Tibial nerve (tissue), 4 donors: ENCODE data around the gene WDR77. TPM values are rescaled to one million over a fixed set of nuclear protein-coding genes. Genes with fewer than 3 reads are reported as not detected.
A peak's percentile ranks its signal among the peaks of the same experiment; 100 is the strongest.

Experiments
- DNase-seq, 2 donors: peaks; one replicate each; pipeline ENCODE4 v3.0.0-alpha.2; 2019; ENCODE audit warnings: low spot score in 2 of 2
- H3K27ac ChIP-seq, 4 donors: fragments of 200-600 bp; sonication (generic) in 3 of 4; one replicate each; pipeline ENCODE4 v1.5.1; 2017 to 2019; ENCODE audit warnings: mild to moderate bottlenecking in 1 of 4
- H3K27me3 ChIP-seq, 2 donors: fragments of 200-600 bp; sonication (generic) in 1 of 2; one replicate each; pipeline versions ENCODE4 v1.5.1 to v1.6.0; 2017 to 2019
- H3K36me3 ChIP-seq, 3 donors: fragments of 200-600 bp; sonication (generic); one replicate each; pipeline ENCODE4 v1.5.1; 2018 to 2019
- H3K4me1 ChIP-seq, 4 donors: fragments of 200-600 bp; sonication (generic) in 3 of 4; one replicate each; pipeline ENCODE4 v1.5.1; 2017 to 2019
- H3K4me3 ChIP-seq, 4 donors: fragments of 200-600 bp; sonication (generic) in 3 of 4; one replicate each; pipeline ENCODE4 v1.5.1; 2017 to 2019; ENCODE audit warnings: mild to moderate bottlenecking in 1 of 4, moderate library complexity in 1 of 4
- H3K9me3 ChIP-seq, 4 donors: fragments of 200-600 bp; sonication (generic) in 3 of 4; one replicate each; pipeline ENCODE4 v1.5.1; 2017 to 2019
- EP300 ChIP-seq, 2 donors: sonication (generic); formaldehyde crosslinking; IDR thresholded peaks; one replicate each; pipeline ENCODE4 v1.6.1; 2017; ENCODE audit warnings: antibody characterized with exemption in 2 of 2, mild to moderate bottlenecking in 1 of 2
- POLR2A ChIP-seq, 2 donors: fragments of 450-650 bp; IDR thresholded peaks; one replicate each; pipeline ENCODE4 v1.6.1; 2017; ENCODE audit warnings: antibody characterized with exemption in 2 of 2, mild to moderate bottlenecking in 2 of 2, moderate library complexity in 2 of 2
- WGBS, 2 donors: methylation state at CpG; one replicate each; pipeline ENCODE4 v1.1.5; 2018; 5-methylcytosine and 5-hydroxymethylcytosine counted together
- total RNA-seq, 4 donors: library from RNA; depleted of rRNA; stranded (reverse); fragments of >200 nt; gene quantifications; one replicate each; pipeline ENCODE4 v1.1.0, GENCODE V29; 2016
- TF ChIP-seq, protein P1 (sequence below), 5 experiments: fragments of 200-600 bp in 3 of 5; fragments of 450-650 bp in 2 of 5; sonication (generic) in 3 of 5; IDR thresholded peaks; one replicate each; pipeline ENCODE4 v1.5.1; 2016 to 2019; ENCODE audit warnings: antibody characterized with exemption in 5 of 5, mild to moderate bottlenecking in 3 of 5, moderate library complexity in 2 of 5

The WDR77 gene
- total RNA-seq, 4 donors from 2014 or later: 20.8 to 38.1 (median 30.4) TPM

DNA sequence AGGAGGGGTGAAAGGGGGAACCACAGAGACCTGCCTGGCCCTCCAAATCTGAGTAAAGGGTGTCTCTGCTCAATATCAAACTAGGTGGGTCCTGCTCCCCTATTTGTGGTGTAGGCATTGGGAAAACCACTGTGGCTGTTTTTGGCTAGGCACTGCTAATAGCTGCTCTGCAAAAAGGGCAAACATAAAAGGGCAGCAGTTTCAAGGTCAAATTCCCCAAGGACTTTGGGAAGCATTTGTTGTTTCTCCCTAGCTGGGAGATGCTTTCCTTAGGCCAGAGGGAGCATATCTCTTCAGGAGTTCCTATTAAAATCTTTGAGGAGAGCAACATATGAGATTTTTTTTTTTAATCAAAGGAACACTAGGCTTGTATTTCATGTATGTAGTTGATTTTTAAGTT, 27.2 kb upstream of the WDR77 start:
- H3K4me1 ChIP-seq: peaks cover 0 to 14% (median 7%) of the 10 kb centered on the region in 4 donors
- no peak for DNase-seq
- peak overlapping the region in 3 of 4 donors; percentile 43 to 71 (median 57) for H3K27ac ChIP-seq
- H3K4me3 ChIP-seq: peak overlapping the region in 1 of 4 donors; percentile 34
- no peaks in the 10 kb centered on the region for H3K27me3 ChIP-seq
- H3K9me3 ChIP-seq: no peaks in the 10 kb centered on the region
- TF ChIP-seq EP300 (IDR thresholded peaks at IDR 0.05): no peak
- TF ChIP-seq, protein P1, sequence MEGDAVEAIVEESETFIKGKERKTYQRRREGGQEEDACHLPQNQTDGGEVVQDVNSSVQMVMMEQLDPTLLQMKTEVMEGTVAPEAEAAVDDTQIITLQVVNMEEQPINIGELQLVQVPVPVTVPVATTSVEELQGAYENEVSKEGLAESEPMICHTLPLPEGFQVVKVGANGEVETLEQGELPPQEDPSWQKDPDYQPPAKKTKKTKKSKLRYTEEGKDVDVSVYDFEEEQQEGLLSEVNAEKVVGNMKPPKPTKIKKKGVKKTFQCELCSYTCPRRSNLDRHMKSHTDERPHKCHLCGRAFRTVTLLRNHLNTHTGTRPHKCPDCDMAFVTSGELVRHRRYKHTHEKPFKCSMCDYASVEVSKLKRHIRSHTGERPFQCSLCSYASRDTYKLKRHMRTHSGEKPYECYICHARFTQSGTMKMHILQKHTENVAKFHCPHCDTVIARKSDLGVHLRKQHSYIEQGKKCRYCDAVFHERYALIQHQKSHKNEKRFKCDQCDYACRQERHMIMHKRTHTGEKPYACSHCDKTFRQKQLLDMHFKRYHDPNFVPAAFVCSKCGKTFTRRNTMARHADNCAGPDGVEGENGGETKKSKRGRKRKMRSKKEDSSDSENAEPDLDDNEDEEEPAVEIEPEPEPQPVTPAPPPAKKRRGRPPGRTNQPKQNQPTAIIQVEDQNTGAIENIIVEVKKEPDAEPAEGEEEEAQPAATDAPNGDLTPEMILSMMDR (IDR thresholded peaks at IDR 0.05): no peak
- TF ChIP-seq POLR2A (IDR thresholded peaks at IDR 0.05): no peak
- H3K36me3 ChIP-seq: peaks cover 0 to 30% (median 0%) of the 10 kb centered on the region in 3 donors

DNA sequence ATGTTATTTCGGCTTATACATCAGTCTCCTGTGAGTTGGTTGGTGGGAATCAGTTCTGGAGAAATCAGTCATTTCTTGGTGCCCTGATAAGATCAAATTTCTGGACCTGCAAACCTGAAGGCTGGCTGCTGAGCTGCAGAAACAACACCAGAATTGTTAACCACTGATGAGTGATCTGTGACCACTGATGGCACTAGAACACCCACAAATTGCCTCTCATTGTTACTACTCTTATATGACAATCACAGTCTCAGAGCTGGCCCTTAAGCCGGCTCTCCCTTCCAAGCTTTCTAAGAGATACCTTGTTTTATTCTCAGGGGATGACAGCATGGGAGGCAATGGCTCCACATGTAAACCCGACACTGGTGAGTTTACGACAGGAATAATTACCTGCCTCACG, 26.6 kb upstream of the WDR77 start:
- TF ChIP-seq, protein P1 (IDR thresholded peaks at IDR 0.05): no peak
- TF ChIP-seq EP300 (IDR thresholded peaks at IDR 0.05): no peak
- no peak for TF ChIP-seq POLR2A (IDR thresholded peaks at IDR 0.05)
- no peak for DNase-seq
- peak overlapping the region in 1 of 4 donors; percentile 34 for H3K4me3 ChIP-seq
- H3K27me3 ChIP-seq: no peaks in the 10 kb centered on the region
- no peaks in the 10 kb centered on the region for H3K9me3 ChIP-seq
- H3K36me3 ChIP-seq: peaks cover 0 to 35% (median 0%) of the 10 kb centered on the region in 3 donors
- H3K4me1 ChIP-seq: peaks cover 0 to 14% (median 7%) of the 10 kb centered on the region in 4 donors
- WGBS, 2 donors: 72 to 82% methylated on average over 5 of the region's 5 CpGs
- H3K27ac ChIP-seq: peak overlapping the region in 3 of 4 donors; percentile 57 to 71 (median 64)

DNA sequence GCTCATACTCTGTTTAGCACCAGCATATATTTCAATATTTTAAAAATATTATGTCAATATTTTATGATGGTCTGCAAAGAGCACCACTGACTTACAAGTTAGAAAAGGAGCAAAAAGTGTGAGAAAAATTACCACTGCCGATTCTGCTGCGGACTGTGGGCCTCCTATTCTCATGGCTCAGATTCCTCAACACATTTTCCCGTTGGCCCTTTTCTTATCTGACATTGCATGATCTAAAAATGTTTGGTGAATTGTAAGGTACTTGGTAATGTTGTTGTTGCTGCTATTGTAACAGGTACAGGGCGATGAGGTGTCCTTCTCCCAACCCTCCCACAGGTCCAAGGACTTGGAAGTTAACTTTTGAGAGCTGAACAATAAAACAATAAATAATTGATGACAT, 25.5 kb upstream of the WDR77 start:
- Histone ChIP-seq H3K4me3 (peak overlapping the region in 3 of 4 donors; percentile 16 to 34 (median 16)), H3K36me3 (peaks cover 0 to 47% (median 0%) of the 10 kb centered on the region in 3 donors), H3K27me3 (no peaks in the 10 kb centered on the region), H3K27ac (peak overlapping the region in 3 of 4 donors; percentile 63 to 71 (median 64)), H3K4me1 (peaks cover 0 to 14% (median 7%) of the 10 kb centered on the region in 4 donors), H3K9me3 (no peaks in the 10 kb centered on the region)
- TF ChIP-seq EP300 (IDR thresholded peaks at IDR 0.05) (no peak), POLR2A (IDR thresholded peaks at IDR 0.05) (no peak)
- TF ChIP-seq, protein P1 (IDR thresholded peaks at IDR 0.05): no peak
- DNase-seq: no peak
- WGBS, 2 donors: 55 to 64% methylated on average over 4 of the region's 4 CpGs

DNA sequence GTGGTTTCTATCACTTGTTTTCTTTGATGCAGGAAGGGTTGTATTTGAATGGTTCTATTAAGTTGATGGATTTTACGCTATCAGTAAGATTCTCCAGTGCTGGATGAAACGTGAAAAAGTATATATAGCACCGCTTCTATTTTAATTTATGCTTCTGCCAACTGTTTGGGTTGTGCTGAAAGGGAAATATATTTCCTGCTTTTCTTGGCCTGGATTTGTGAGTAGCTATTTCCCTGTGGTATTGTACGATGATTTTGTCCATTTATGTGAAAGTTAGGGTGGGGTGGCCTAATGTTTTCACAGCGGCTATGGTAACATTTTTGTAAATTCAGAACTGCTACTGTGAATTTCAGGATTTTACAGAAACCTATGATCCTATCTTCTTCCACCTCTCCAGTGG, 25.1 kb upstream of the WDR77 start:
- Histone ChIP-seq H3K27ac (peak overlapping the region; percentile 15 to 71 (median 64)), H3K9me3 (no peaks in the 10 kb centered on the region), H3K27me3 (no peaks in the 10 kb centered on the region), H3K4me1 (peaks cover 0 to 14% (median 7%) of the 10 kb centered on the region in 4 donors), H3K36me3 (peaks cover 0 to 51% (median 0%) of the 10 kb centered on the region in 3 donors), H3K4me3 (peak overlapping the region; percentile 12 to 34 (median 16))
- TF ChIP-seq, protein P1 (IDR thresholded peaks at IDR 0.05): no peak
- TF ChIP-seq EP300 (IDR thresholded peaks at IDR 0.05): no peak
- no peak for TF ChIP-seq POLR2A (IDR thresholded peaks at IDR 0.05)
- no peak for DNase-seq
- WGBS, 2 donors: 37 to 52% methylated on average over 5 of the region's 5 CpGs

DNA sequence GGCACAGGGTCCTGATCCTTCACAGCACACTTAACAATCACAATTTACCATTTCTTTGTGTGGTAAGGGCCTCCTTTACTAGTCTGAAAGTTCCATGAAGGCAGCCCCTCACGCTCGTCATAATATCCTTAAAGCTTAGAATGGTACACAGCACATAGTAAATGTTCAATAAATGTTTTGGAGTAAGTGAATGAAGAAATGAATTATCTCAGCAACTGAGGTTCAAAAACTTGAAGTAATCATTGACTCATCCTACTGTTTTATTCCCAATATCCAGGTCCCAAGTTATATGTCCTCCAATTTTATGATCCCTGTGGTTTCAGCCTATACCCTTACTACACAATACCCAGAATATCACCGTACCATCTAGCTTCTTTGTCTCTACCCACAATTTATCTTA, 22.5 kb upstream of the WDR77 start:
- Histone ChIP-seq H3K27ac (peak overlapping the region in 3 of 4 donors; percentile 31 to 61 (median 55)), H3K4me3 (no peak overlapping the region), H3K36me3 (peaks cover 0 to 60% (median 0%) of the 10 kb centered on the region in 3 donors), H3K27me3 (no peaks in the 10 kb centered on the region), H3K9me3 (no peaks in the 10 kb centered on the region), H3K4me1 (peaks cover 0 to 12% (median 3%) of the 10 kb centered on the region in 4 donors)
- WGBS, 2 donors: 97 to 99% methylated on average over 3 of the region's 3 CpGs
- no peak for DNase-seq
- TF ChIP-seq, protein P1 (IDR thresholded peaks at IDR 0.05): no peak
- TF ChIP-seq EP300 (IDR thresholded peaks at IDR 0.05) (no peak), POLR2A (IDR thresholded peaks at IDR 0.05) (no peak)
